Measurements from ENCODE around the gene CDK9.

Gene CDK9

GRCh38 chr9:127801955-127802575 is 16.2 kb downstream of the CDK9 start:
- TF ChIP-seq, protein P1, sequence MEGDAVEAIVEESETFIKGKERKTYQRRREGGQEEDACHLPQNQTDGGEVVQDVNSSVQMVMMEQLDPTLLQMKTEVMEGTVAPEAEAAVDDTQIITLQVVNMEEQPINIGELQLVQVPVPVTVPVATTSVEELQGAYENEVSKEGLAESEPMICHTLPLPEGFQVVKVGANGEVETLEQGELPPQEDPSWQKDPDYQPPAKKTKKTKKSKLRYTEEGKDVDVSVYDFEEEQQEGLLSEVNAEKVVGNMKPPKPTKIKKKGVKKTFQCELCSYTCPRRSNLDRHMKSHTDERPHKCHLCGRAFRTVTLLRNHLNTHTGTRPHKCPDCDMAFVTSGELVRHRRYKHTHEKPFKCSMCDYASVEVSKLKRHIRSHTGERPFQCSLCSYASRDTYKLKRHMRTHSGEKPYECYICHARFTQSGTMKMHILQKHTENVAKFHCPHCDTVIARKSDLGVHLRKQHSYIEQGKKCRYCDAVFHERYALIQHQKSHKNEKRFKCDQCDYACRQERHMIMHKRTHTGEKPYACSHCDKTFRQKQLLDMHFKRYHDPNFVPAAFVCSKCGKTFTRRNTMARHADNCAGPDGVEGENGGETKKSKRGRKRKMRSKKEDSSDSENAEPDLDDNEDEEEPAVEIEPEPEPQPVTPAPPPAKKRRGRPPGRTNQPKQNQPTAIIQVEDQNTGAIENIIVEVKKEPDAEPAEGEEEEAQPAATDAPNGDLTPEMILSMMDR (IDR thresholded peaks at IDR 0.05; ENCODE audit: insufficient read depth, low read length): no peak
- peak; percentile 39; the same call in 1 of the 2 replicates for TF ChIP-seq SPI1 (IDR thresholded peaks at IDR 0.05; ENCODE audit: borderline replicate concordance, low read depth)
- H3K4me3 ChIP-seq (replicated peaks; ENCODE audit: insufficient read depth, low read length): peak overlapping the region; percentile 92
- peak overlapping the region; percentile 65 for H3K27ac ChIP-seq (replicated peaks)

DNA sequence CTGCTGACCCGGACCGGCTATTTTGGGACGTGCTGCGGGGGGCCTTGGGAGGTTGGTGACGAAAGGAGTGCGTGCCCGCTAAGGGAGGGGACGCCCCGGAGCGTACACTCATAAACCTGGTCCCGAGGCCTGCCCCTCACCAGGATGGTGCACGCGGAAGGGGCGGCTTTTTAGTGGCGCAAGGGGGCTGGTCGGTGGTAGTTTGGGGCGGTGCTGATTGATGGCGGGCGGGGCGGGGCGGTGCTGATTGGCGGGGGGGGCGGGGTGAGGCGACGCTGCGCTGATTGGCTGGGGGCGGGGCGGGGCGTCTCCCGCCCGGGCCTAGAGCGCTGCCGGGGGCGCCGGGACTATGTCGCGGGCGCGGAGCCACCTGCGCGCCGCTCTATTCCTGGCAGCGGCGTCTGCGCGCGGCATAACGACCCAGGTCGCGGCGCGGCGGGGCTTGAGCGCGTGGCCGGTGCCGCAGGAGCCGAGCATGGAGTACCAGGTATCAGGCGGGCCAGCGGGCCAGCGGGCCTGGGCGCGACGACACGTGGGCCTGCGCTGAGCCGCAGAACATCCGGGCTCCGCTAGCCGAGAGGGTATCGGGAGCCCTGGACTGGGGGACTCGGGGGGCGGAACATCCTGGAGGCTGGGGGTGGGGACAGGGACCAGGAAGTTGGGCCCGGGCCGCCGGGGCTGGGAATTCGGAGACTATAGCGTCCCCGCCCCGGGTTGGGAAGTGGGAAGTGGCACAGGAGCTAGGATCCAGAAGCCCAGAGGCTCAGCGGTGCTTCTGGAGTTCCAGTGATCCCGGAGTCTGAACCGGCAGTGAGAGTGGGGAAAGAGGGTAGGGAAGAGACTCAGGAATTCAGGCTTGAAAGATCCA is 17.0 kb downstream of the CDK9 start, which contains the start of gene FPGS:
FPGS (plus strand) TSS at position 307 of the 868 bp plus-strand sequence; CDS start at position 350, 43 bp downstream.
- peak; percentile 75; the same call in 1 of the 2 replicates for TF ChIP-seq POLR2AphosphoS5 (IDR thresholded peaks at IDR 0.05; ENCODE audit: low read depth)
- TF ChIP-seq, protein P1 (IDR thresholded peaks at IDR 0.05; ENCODE audit: insufficient read depth, low read length): no peak
- peak; percentile 53; the same call in 1 of the 2 replicates for TF ChIP-seq GABPA (IDR thresholded peaks at IDR 0.05; ENCODE audit: low read depth)
- TF ChIP-seq REST (IDR thresholded peaks at IDR 0.05; ENCODE audit: insufficient replicate concordance, low read depth): no peak
- H3K27ac ChIP-seq (replicated peaks): peak within 1 kb of the TSS; percentile 82
- H3K4me3 ChIP-seq (replicated peaks; ENCODE audit: insufficient read depth, low read length): peak within 1 kb of the TSS; percentile 92
- H3K27me3 ChIP-seq (ENCODE audit: insufficient read depth, poor library complexity, severe bottlenecking): no peaks in the 10 kb centered on the region
- peak; percentile 82 to 85 for DNase-seq (ENCODE audit: low read depth in 1 of 2, low spot score in 1 of 2)

More at GRCh38 chr9:127801955-127802575, 16.2 kb downstream of the CDK9 start:
- H3K27me3 ChIP-seq (ENCODE audit: insufficient read depth, poor library complexity, severe bottlenecking): no peaks in the 10 kb centered on the region
- DNase-seq (ENCODE audit: low read depth in 1 of 2, low spot score in 1 of 2): peak in 1 of 2 experiments; percentile 61

- no peak for DNase-seq (ENCODE audit: low read depth in 1 of 2, low spot score in 1 of 2)
- peak overlapping the region; percentile 92 for H3K4me3 ChIP-seq (replicated peaks; ENCODE audit: insufficient read depth, low read length)
- peak overlapping the region; percentile 82 for H3K27ac ChIP-seq (replicated peaks)
- TF ChIP-seq GABPA (IDR thresholded peaks at IDR 0.05; ENCODE audit: low read depth): no peak
- TF ChIP-seq, protein P1 (IDR thresholded peaks at IDR 0.05; ENCODE audit: insufficient read depth, low read length): no peak
- no peak for TF ChIP-seq REST (IDR thresholded peaks at IDR 0.05; ENCODE audit: insufficient replicate concordance, low read depth)
- no peak; the same call in 1 of the 2 replicates for TF ChIP-seq POLR2AphosphoS5 (IDR thresholded peaks at IDR 0.05; ENCODE audit: low read depth)
- TF ChIP-seq SPI1 (IDR thresholded peaks at IDR 0.05; ENCODE audit: borderline replicate concordance, low read depth): no peak
- no peaks in the 10 kb centered on the region for H3K27me3 ChIP-seq (ENCODE audit: insufficient read depth, poor library complexity, severe bottlenecking)
Observed at GRCh38 chr9:127803507-127804352, 17.9 kb downstream of the CDK9 start.

Data from HL-60 (cell line).